Measurements from ENCODE around the gene SLC25A4.
"Not testable (repeated sequence)": the region's sequence is repeated elsewhere in the genome, so short reads cannot be mapped to it uniquely, and the experiment has no call there.

SLC25A4 gene

DNA sequence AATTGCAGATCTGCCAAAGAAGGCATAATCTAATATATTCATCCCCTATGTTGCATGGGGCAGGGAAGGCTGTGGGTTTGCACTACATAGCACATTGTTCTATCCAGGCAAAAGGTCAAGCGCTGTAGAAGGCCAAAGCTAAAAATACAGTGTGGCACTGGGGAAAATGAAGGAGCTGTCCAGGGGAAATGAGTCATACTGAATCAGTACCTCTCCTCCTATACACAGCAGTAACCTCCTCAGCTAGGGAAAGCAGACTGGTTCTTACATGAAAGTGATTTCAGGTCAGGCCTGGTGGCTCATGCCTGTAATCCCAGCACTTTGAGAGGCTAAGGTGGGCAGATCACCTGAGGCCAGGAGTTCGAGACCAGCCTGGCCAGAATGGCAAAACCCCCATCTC is 31.0 kb upstream of the SLC25A4 start:
- peak; percentile 76 for ATAC-seq
- no peak overlapping the region for H3K27ac Mint-ChIP-seq

DNA sequence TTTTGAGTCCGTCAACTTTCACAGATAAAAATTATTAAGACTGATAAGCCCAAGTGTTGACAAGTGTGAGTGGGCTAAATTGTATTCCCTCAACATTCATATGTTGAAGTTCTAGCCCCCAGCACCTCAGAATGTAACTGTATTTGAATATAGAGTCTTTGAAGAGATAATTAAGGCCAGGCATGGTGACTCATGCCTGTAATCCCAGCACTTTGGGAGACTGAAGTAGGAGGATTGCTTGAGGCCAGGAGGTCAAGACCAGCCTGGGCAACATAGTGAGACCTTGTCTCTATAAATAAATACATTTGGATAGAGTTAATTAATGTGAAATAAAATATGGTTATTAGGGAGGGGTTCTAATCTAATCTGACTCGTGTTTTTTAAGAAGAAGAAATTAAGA is 29.7 kb upstream of the SLC25A4 start:
- H3K27ac Mint-ChIP-seq = no peak overlapping the region
- no peaks in the 10 kb centered on the region for H3K9me3 Mint-ChIP-seq
- ATAC-seq (no peak), DNase-seq (no peak)
- peaks cover 13% of the 10 kb centered on the region for H3K27me3 Mint-ChIP-seq
- H3K4me3 Mint-ChIP-seq = no peak overlapping the region
- H3K36me3 Mint-ChIP-seq (ENCODE audit: low read depth) = no peaks in the 10 kb centered on the region
- H3K4me1 Mint-ChIP-seq = no peaks in the 10 kb centered on the region

More for the DNA sequence above, 31.0 kb upstream of the SLC25A4 start:
- Mint-ChIP-seq H3K4me3 (no peak overlapping the region), H3K4me1 (no peaks in the 10 kb centered on the region), H3K9me3 (no peaks in the 10 kb centered on the region), H3K27me3 (peaks cover 17% of the 10 kb centered on the region), H3K36me3 (ENCODE audit: low read depth) (no peaks in the 10 kb centered on the region)
- no peak for DNase-seq

DNA sequence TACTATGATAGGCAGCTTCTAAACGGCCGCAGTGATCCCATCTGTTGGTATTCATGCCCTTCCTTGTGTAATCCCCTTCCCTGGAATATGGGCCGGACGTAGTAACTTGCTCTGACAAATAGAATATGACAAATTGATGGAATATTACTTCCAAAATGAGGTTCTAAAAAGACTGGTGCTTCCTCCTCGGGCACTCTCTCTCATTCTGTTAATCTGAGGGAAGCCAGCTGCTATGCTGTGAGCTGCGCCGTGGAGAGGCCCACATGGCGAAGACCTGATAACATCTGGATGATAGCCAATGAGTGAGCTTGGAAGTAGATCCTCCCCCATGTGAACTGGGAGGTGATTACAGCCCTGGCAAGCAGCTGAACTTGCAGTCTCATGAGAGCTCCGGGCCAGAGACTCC is 27.2 kb upstream of the SLC25A4 start:
- Mint-ChIP-seq H3K4me1 (no peaks in the 10 kb centered on the region), H3K27ac (no peak overlapping the region), H3K27me3 (peaks cover 10% of the 10 kb centered on the region), H3K36me3 (ENCODE audit: low read depth) (no peaks in the 10 kb centered on the region), H3K9me3 (no peaks in the 10 kb centered on the region), H3K4me3 (no peak overlapping the region)
- no peak for ATAC-seq
- DNase-seq = no peak

DNA sequence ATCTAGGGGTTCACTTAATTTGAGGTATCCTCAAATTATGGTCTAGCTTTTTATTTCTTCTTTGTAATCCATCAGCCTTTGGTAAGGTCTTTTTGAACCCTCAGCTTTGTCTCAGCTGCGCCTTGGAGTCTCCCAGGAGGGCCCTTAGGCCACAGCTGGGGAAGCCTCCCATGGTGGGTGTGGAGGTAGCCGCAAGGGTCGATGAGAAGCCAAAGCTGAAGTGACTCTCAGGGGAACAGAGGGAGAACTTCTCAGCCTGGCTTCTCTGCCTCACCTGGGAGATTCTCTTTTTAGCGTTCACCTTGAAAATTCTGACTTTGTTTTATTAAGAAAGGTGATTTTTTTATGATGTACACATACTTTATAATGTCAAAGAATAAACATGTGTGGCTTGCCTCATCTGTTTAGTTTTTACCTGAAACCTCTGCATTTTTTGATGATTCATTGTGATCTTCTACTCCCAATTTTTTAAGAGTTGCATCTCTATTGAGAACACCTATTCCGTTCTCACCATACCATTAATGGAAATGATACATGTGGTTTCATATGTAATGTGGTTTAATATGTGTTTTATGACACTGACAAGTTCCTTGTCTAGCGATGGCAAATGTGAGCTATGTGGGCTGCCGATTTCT is 25.6 kb upstream of the SLC25A4 start:
- DNase-seq (no peak), ATAC-seq (no peak)
- Mint-ChIP-seq H3K27ac (no peak overlapping the region), H3K27me3 (peaks cover 9% of the 10 kb centered on the region), H3K36me3 (ENCODE audit: low read depth) (no peaks in the 10 kb centered on the region), H3K9me3 (no peaks in the 10 kb centered on the region), H3K4me1 (no peaks in the 10 kb centered on the region), H3K4me3 (no peak overlapping the region)

DNA sequence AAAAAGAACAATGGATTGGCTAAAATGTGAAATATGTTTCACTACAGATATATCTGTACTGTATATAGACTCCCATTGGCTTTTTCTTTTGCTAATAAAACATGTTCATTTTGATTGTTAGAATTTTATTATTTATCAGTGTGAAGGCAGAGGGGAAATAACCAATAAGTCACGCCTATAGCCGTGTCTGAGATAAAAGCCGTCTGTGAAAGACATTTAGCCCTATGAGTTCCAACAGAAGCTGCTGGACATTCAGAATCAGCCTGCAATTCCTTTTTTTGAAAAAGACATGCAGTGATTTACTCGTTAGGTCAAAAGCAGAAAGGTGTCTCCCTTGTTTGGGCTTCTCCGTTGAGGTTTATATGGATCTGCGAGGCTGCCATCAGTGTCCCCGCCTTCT is 24.2 kb upstream of the SLC25A4 start:
- H3K4me1 Mint-ChIP-seq = no peaks in the 10 kb centered on the region
- ATAC-seq (no peak), DNase-seq (no peak)
- H3K36me3 Mint-ChIP-seq (ENCODE audit: low read depth) = no peaks in the 10 kb centered on the region
- H3K4me3 Mint-ChIP-seq = no peak overlapping the region
- H3K27ac Mint-ChIP-seq = no peak overlapping the region
- peaks cover 16% of the 10 kb centered on the region for H3K27me3 Mint-ChIP-seq
- H3K9me3 Mint-ChIP-seq = no peaks in the 10 kb centered on the region

DNA sequence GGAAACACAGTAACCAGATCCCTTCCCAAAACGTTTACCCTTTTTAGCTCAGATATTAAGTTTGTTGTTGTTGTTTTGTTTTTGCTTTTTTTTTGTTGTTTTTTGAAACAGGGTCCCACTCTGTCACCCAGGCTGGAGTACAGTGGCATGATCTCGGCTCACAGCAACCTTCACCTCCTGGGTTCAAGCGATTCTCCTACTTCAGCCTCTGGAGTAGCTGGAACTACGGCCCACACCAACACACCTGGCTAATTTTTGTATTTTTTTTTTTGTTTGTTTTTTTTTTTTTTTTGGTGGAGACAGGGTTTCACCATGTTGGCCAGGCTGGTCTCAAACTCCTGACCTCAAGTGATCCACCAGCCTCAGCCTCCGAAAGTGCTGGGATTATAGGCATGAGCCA is 23.6 kb upstream of the SLC25A4 start:
- not testable (repeated sequence) for H3K9me3 Mint-ChIP-seq; H3K27ac Mint-ChIP-seq; DNase-seq; ATAC-seq; H3K4me3 Mint-ChIP-seq; H3K36me3 Mint-ChIP-seq (ENCODE audit: low read depth); H3K4me1 Mint-ChIP-seq
- H3K27me3 Mint-ChIP-seq = peaks cover 19% of the 10 kb centered on the region

DNA sequence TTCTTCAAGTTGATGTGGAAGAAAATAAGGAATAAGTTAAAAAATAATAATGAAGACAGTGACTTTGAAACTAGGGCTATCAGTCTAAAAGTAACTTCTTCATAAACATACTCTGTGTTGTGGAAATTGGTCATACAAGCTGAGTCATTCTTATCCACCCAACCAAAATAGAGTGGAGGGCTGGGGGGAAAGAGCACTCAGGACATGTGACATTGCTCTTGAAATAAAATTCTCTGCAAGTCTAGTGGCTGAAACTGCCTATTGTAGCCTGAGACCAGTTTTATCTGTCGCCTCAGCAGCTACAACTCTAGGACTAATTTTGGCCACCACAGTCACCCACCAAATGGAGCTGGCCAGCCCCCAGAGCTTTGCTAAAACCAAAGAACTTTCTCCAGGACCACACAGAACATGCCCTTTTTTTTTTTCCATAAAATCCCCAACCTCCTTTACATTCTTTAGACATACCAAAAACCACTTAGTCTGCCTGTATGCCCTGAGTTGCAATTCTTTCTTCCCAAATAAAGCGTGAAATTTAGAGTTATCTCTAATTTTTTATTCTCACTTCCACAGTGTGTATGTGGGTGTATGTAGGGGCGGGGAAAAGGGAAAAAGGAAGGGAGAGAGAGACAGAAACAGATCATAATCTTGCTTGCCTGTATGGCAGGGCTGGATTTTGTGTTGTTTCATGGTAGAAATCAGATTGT is 23.0 kb upstream of the SLC25A4 start:
- Mint-ChIP-seq H3K9me3 (no peaks in the 10 kb centered on the region), H3K27ac (no peak overlapping the region), H3K4me3 (no peak overlapping the region), H3K36me3 (ENCODE audit: low read depth) (no peaks in the 10 kb centered on the region), H3K27me3 (peaks cover 22% of the 10 kb centered on the region), H3K4me1 (no peaks in the 10 kb centered on the region)
- DNase-seq = no peak
- ATAC-seq = no peak

DNA sequence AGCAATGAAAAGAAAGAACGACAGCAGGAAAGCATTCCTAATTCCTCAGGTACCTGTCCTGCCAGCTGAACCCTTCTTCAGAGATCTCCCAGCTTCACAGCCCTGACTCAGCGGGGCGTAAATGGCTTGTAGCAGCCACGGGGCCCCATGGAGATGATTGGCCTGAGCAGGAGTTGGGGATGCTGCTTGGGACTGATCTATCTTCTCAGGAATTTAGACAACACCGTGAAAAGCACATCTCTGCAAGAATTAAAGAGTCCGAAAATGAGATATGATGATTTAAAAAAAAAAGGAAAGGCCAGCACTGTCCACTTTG is 22.5 kb upstream of the SLC25A4 start:
- Mint-ChIP-seq H3K27ac (no peak overlapping the region), H3K27me3 (peaks cover 21% of the 10 kb centered on the region)

DNA sequence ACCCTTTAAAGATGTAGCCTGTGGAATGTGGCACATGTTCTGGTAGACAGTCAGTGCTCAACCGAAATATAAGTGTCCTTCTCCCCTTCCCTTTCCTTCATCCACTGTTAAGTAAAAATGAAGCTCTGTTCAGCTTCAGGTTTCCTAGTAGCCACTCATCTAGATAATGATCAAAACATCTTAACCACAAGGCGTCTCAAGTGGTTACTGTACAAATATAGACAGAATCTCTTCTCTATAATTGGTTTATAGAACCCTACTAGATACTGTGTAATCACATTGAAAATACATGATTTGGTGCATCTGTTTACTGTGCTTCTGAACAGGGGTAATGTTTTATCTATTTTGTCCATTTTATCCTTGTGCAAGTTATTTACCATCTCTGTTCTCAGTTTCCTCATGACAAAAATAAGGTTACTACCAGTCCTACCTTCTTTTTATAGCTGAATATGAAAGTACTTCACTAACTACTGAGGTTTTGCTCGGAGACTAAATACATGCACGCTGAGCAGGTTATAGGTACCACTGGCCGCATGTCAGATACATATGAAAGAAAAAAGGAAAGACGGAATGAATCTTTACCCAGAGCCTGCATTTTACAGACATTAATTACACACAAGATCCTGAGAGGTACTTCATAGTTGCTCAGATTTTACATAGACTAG is 20.3 kb upstream of the SLC25A4 start:
- Mint-ChIP-seq H3K4me1 (no peaks in the 10 kb centered on the region), H3K4me3 (no peak overlapping the region), H3K36me3 (ENCODE audit: low read depth) (no peaks in the 10 kb centered on the region), H3K9me3 (no peaks in the 10 kb centered on the region), H3K27me3 (peaks cover 33% of the 10 kb centered on the region), H3K27ac (no peak overlapping the region)
- ATAC-seq (no peak), DNase-seq (no peak)

More for the DNA sequence above, 22.5 kb upstream of the SLC25A4 start:
- Mint-ChIP-seq H3K4me1 (no peaks in the 10 kb centered on the region), H3K9me3 (no peaks in the 10 kb centered on the region), H3K4me3 (no peak overlapping the region), H3K36me3 (ENCODE audit: low read depth) (no peaks in the 10 kb centered on the region)
- no peak for DNase-seq
- ATAC-seq = no peak

DNA sequence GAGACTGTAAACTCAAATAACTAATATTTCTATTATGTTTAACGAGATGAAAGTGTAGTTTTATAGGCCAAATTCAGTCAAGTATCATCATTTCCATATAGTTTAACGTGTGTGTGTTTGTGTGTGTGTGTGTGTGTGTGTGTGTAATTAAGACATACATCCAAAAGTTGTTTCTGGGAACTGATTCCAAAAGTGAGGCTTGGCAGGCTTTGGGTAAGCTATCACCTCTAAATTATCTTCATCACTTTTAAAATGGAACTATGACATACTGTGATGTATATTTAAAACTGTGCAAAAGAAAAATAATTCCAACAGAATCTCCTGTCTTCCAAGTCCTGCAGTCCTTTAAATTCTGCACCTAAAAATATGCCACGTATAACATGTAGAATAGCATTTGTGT is 19.1 kb upstream of the SLC25A4 start:
- Mint-ChIP-seq H3K27ac (no peak overlapping the region), H3K4me1 (peaks cover 4% of the 10 kb centered on the region), H3K4me3 (no peak overlapping the region), H3K27me3 (peaks cover 36% of the 10 kb centered on the region), H3K9me3 (no peaks in the 10 kb centered on the region), H3K36me3 (ENCODE audit: low read depth) (no peaks in the 10 kb centered on the region)
- no peak for ATAC-seq
- DNase-seq = no peak

DNA sequence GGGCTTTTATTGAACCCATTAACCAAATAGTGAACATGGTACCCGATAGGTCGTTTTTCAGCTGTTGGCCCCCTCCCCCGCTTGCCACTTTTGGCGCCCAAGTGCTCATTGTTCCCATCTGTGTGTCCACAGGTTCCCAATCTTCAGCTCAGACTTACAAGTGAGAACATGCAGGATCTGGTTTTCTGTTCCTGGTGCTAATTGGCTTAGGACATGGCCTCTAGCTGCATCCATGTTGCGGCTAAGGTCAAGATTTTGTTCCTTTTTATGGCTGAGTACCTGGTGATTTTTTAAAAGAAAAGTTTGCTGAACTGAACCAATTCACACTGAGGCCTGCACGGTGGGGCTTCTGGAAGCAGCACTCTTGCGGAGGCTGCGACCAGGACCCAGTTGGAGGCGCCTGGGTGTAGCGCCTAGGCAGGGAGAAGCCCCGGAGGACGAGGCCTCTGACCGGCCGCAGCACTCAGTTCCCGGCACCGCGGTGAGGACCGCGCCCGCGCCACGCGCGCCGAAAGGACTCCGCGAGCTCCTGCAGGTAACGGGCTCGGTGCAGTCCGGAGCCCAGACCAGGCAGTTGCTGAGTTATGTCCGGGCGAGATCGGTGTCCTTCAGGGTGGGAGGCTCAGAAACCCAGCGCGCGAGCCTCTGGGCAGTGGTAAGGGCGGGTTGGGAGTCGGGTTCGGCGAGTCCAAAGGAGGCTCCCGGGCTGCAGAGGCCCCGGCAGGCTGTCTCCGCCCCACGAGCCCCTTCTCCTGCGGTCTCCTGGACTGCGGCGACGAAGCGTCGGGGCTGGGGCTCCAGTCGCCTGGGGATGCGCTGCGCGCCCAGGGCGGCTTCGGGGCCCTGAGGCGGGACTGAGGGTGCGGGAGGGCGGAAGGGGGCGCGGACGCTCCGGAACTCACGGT is 15.8 kb upstream of the SLC25A4 start:
- DNase-seq (peak; percentile 15), ATAC-seq (no peak)
- H3K36me3 Mint-ChIP-seq (ENCODE audit: low read depth) = no peaks in the 10 kb centered on the region
- H3K27ac Mint-ChIP-seq = no peak overlapping the region
- peaks cover 51% of the 10 kb centered on the region for H3K27me3 Mint-ChIP-seq
- peak overlapping the region; percentile 57 for H3K4me3 Mint-ChIP-seq
- H3K4me1 Mint-ChIP-seq = peaks cover 6% of the 10 kb centered on the region
- no peaks in the 10 kb centered on the region for H3K9me3 Mint-ChIP-seq

DNA sequence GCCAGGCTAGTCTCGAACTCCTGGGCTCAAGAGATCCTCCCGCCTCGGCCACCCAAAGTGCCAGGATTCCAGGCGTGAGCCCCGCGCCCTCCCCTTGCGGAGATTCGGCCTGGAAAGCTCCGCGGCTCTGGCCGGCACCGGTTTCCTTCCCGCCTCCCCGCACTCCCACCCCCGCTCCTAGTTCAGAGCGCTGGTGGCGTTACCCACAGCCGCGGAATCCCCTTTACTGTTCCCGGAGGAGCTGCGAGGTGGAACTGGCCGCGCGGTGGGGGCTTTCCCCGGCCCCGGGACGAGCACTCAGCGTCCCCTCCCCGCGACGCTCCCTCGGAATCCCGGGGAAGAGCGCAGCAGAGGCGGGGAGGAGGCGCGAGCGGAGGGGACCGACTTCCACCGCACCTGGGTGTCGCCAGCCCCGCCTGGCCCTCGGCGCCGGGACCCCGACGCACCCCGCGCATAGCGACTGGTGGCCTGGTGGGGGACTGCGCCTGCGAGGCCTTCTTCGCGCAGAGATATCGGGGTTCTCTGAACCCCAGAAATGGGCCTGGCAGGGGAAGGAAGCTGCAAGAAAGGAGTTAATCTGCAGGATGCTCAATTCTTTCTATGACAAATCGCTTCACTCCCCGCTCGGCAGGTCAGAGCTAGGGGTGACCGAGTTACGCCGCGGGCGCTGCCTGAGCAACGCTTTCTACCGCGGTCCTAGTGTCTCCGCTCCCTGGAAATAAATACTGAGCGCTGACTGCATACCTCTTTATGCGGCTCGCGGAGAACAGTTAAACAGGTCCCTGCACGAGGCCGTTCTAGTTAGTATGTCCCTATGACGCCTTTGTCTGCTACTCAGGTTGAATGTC is 14.6 kb upstream of the SLC25A4 start:
- Mint-ChIP-seq H3K9me3 (no peaks in the 10 kb centered on the region), H3K4me3 (peak overlapping the region; percentile 66), H3K27me3 (peaks cover 42% of the 10 kb centered on the region), H3K4me1 (peaks cover 6% of the 10 kb centered on the region), H3K27ac (no peak overlapping the region), H3K36me3 (ENCODE audit: low read depth) (no peaks in the 10 kb centered on the region)
- DNase-seq (peak; percentile 37), ATAC-seq (peak; percentile 60)

DNA sequence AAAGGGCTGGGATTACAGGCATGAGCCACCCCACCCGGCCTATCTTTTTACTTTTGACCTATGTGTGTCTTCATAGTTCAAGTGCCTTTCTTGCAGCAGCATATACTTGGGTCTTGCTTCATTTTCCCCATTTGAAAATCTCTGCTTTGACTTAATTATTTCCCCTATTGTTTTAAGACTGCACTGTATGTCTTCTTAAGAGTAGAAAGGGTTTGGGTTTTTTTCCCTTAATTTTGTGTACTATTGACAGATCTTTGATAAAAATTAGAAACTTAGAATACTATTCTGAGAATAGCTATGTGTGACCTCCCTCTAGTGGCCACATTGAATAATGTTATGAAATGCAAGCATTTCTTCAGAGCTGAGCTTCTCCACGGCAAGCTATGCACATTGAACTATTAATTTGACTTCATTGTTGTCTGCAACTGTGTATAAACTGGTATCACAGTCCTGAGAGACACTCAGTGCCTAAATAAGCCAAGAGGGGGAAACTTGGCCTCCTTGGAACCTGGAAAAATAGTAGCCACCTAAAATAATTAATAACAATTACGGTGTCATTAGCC is 8.7 kb upstream of the SLC25A4 start:
- no peak overlapping the region for H3K27ac Mint-ChIP-seq
- ATAC-seq (no peak), DNase-seq (no peak)
- H3K9me3 Mint-ChIP-seq = no peaks in the 10 kb centered on the region
- no peak overlapping the region for H3K4me3 Mint-ChIP-seq
- peaks cover 27% of the 10 kb centered on the region for H3K27me3 Mint-ChIP-seq
- no peaks in the 10 kb centered on the region for H3K36me3 Mint-ChIP-seq (ENCODE audit: low read depth)
- no peaks in the 10 kb centered on the region for H3K4me1 Mint-ChIP-seq
